Posterior cingulate gyrus (tissue), 11 donors: ENCODE results near the gene SEMA5A.

Experiments used
- DNase-seq, 10 donors: peaks; one replicate each; pipeline versions ENCODE4 v3.0.0 to v3.0.0-alpha.2; 2020 to 2021; ENCODE audit warnings: mixed read lengths in 3 of 10
- intact Hi-C: fragments of 100-400 bp; cut with DNase I; formaldehyde crosslinking; loops from one replicate; pipeline ENCODE4 v1.15.1; 2023

The SEMA5A gene

DNA sequence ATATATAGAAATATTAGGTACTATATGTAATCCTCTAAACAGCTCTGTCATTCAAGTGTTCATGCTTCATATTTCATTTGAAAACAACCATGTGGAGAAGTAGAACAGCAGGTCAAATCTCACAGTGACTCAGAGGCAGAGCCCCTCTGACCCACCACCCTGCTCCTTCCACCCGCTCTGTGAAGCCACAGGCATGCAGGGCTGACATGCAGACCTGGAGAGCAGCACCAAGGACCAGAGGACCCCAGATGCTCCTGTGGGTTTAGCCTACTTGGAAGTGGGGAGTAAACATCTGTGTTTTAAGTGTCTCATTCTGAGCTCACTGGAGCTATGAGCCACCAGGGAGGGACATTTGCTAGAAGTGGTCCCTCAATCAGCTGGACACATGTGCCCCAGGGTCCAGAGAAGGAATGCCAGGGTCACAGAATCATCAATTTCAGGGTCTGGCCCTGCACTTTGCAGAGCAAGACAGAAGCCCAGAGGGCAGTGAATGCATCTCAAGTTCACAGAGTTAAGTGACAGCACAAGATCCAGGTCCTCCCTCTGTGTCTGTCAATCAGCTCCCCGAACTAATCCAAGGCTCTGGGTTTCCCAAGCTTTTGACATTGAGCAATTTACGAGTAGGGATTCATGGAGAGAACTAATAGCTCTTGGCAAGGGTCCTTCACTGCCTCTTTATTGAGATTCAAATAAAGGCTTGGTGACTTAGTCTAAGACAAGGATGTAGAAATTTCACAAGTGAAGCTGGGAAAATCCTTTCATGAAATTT, 441.1 kb downstream of the SEMA5A start:
- DNase-seq, result no peak
- intact Hi-C loops, result no loop called here

DNA sequence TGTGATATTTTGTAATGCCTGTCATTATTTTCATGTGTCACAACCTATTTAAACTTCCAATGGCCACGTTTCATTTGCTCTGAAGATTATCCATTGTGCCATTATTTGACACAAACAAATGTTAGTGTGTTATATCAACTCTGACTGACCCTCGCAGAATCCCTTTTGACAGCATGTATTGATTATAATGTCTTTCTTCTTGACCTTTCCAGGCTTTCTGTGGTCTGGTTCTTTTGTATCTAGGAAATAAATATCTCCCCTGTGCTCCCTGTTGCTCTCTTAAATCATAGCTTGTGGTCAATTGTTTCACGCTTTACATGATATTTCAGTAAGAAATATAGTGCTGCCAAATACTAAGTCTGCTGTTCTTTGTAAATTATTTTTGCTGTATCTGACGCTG, 442.6 kb downstream of the SEMA5A start:
- no peak for DNase-seq
- intact Hi-C loops, result no loop called here

DNA sequence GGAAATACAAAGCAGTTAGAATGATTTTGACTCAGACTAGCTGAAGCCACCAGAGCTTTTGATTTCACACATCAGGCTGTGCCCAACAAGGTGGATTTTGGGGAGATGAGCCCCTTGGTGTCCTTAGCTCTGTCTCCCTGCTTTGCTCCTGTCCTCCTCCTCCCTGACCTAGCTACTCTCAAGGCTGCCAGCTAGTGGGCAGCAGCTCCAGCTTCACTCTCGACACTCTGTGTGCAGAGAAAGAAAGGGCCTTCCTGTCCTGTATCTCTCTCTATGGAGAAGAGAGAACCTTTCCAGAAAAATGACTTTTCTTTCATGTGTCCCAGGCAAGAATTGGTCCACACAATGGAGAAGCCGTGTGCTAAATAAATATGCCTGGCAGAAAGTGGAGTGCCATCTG, 446.2 kb downstream of the SEMA5A start:
- no peak for DNase-seq
- intact Hi-C loops, result no loop called here

DNA sequence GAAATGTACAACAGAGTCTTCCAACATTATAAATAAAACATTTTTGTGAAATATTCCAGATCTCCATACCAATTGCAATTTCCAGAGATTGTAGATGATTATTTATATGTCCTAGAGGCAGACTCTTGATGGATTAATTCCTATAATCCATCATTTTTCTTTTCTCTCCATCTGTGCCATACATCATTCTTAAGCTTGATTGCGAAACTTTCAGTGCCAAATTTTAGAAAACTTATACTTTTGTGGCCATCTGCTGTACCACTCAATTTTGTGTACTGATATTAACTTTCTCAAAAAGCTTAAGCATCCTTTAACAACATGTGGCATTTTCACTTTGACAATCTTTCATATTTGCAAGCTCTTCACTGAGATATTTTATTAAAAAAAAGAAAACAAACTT, 446.9 kb downstream of the SEMA5A start:
- intact Hi-C loops, result no loop called here
- DNase-seq, result no peak

DNA sequence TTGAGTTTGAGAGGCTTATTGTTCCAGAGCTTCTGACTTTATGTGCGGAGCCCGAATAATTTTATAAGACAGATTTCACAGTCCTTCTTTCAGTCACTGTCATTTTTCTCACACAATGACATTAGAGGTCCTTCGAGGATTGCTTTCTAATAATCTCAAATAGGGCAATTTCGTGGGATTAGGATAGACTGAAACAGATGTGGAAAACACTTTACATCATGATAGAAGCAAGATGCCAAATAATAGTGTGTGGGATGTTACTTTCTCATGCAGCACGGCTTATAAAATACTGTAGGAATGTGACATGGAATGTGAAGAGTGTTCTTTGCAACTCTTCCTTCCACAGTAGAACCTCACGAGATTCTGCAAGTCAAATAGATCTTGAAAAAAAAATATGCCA, 451.3 kb downstream of the SEMA5A start:
- no peak for DNase-seq
- intact Hi-C loops, result no loop called here

DNA sequence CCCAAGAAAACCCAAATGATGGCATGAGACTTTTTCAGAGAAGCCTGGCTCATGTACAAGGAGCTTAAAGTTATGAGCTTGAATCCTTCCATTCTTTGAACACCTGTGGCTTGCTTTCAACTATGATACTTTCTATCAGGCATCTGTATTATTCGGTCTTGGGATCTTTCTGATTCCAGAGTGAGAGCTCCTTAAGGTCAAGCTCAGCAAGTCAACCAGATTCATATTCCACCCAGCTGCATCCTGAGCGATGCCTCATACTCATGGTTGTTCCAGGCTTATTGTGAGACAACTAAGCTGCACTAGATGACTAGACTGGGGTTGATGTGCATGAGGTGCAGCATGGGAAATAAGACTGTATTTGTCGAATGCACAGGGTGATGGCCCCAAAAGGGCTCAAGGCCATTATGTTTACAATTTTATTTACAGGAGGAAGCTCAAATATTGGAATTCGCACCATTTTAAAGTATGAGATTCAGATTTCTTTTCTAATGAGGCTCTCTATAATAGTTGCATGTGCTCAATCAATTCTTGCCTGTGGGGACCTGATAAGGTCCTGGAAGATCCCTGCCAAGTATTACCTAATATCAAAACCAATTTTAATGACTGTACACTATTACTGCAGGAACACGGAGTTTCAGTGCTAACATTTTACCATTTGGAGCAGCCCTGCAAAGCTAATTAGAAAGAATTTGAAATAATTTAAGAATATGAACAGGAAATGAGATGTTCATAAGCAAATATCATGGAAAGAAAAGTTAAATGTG, 453.8 kb downstream of the SEMA5A start:
- no peak for DNase-seq
- intact Hi-C loops, result no loop called here

DNA sequence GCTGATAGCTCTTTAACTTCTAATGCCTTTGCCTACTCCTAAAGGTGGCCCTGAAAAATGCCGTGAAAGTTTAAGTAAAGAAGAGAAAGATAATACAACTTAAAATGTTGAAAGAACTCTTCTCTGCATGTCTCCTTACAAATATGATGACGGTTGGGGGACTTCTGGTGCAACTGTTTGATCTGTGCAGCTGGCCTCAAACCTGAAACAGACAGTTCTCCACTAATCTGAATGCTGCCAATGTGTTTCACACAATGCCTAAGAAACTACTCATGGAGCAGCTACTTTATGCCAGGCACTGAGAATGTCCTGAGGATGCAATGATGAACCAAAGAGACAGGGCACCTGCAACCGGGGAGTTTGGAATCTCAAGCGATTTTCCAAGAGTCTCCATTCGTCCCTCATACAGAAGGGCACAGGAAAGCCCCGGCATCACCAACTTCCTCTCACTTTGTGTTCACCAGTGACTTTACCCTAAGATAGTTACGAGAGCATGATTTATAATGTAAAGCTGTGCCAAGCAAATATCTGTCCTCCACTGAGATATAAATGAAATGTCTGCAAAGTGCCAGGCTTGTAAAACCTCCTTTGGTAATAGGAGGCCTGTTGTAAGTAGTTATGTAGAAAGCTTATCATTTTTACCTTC, 455.4 kb downstream of the SEMA5A start:
- intact Hi-C loops, result no loop called here
- no peak for DNase-seq

DNA sequence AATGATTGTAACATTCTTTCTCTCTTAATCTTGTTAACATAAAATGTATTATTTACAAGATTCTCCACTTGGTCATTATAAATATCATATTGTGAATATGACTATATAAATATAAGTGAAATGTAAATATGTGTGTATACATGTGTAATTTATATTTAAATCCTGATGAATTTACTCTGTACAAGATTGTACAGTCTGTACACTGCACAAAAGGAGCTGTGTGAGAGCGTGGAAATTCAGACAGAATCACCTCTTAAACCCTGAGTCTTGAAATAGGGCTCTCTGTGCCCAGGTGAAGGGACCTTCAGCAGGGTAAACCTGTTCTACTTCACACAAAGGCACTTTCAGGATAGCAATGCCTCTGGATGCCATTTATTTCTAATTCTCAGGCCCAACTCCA, 456.0 kb downstream of the SEMA5A start:
- no peak for DNase-seq
- intact Hi-C loops, result no loop called here

DNA sequence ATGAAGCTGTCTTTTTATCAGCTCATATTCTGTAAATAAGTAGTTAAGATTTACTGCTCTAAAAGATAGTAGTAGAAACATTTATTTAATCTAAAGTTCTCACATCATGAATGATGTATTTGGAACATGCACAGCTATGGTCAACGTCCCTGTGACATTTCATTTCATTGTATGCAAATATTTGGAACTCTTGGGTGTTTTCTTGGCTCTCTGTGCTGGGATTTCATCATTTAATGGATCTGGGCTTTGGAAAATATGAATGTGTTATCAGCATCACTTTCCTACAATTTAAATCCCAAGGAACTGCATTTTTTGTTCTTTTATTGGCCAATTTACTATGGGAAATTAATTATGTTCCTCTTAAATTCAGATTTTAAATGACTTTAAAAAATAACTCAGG, 462.9 kb downstream of the SEMA5A start:
- DNase-seq, result no peak
- intact Hi-C loops, result no loop called here

DNA sequence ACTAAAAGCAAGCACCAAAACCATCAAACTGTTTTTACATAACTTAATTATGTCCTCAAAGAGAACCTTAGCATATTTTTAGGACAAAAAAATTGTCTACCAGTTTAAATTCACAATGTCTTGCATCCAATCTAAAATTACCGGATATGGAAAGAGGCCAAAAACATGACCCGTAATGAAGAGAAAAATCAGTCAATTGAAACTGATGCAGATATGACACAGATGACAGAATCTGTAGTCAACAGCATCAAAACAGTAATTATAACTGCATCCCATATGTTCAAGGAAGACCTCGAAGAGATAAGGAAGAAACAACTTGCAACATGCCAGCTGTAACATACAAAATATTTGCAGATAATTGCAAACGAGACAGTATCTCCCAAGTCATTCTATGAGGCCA, 473.2 kb downstream of the SEMA5A start:
- no peak for DNase-seq
- intact Hi-C loops, result no loop called here

DNA sequence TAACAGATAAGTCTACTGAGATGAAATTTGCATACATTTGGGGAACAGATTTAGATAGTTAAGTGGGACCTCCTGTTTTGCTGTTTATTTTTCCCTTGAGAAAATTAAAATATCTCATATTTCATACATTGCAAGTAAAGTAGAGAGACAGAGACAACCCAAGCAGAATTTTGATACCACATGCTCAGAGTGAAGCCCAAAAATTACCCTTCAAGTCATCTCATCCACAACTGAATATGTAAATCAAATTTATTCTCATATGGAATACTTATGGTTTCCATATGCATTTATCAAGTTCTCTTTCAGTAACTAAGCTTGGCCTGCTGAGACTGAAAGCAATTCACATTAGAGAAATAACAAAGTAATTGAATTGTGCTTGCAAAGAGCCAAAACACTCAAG, 474.4 kb downstream of the SEMA5A start:
- no peak for DNase-seq
- intact Hi-C loops, result no loop called here

DNA sequence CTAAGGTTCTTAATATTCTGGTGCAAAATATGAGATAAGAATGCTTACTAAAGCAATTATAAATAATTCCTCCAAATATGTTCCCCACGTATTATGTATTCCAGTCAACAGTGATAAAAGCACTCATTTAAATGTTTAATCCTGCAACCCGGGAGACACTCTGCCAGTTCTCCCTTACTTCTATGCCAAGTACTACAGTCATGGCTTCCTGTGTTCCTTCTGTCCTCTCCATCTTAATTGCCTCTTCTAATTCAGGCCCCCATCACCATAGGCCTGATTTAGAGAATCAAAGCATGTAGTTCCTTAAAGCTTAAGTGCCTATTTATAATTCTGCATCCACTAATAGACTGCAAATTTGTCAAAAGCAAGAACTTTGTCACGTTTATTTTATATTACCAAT, 474.8 kb downstream of the SEMA5A start:
- DNase-seq, result no peak
- intact Hi-C loops, result no loop called here

DNA sequence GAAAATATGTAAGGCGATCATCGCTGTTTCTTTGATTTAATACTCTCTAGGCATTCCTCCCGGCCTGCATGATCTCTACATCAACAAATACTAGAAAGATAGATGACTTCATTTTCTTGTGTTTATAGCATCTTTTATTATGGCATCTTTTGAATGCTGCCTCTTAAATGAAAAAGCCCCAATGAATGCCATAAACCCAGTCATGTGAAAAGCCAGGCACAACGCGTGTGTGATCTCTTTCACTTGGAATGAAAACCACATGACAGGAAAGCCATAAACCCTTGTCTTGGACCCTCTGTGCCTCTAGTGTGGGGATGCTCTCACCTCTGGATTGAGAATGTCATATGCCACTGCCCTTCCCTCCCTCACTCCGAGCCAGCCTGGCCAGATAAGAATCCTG, 476.2 kb downstream of the SEMA5A start:
- intact Hi-C loops, result no loop called here
- no peak for DNase-seq

DNA sequence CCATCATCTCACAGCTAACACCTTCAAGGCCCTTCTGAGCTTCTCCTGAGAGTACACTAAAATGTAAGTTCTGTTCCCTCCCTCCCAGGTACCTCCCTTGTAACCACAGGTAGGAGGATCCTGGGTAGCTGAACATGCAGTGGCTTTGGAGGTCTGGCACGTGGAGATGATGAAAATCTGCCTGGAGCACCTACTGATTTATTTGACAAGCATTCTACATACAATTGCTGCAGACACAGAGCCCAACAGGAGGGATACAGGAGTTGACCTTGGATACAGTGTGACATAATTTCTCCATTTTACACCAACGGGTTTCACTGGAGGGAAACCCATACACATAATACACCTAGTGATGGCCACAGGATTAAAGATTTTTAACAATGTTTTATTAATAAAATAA, 478.7 kb downstream of the SEMA5A start:
- no peak for DNase-seq
- intact Hi-C loops, result no loop called here

DNA sequence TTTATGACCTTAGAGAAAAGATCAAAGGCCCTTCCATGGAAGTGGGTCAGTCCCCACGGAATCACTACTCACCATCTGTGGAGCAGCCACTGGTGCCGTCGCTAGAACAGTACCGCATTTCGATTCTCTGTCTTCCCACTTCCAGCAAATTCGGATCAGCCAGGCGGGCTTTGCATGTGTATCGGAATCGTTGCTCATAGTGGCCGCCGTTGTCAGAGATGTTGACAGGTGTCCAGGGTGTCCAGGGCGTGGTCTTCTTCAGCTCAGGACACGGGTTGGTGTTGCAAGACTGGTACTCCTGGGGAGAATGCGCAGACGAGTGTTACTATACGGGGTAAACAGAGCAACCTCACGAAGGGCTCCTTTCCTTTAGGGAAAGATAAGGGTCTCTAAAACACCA, 479.5 kb downstream of the SEMA5A start:
- intact Hi-C loops, result no loop called here
- DNase-seq, result no peak

DNA sequence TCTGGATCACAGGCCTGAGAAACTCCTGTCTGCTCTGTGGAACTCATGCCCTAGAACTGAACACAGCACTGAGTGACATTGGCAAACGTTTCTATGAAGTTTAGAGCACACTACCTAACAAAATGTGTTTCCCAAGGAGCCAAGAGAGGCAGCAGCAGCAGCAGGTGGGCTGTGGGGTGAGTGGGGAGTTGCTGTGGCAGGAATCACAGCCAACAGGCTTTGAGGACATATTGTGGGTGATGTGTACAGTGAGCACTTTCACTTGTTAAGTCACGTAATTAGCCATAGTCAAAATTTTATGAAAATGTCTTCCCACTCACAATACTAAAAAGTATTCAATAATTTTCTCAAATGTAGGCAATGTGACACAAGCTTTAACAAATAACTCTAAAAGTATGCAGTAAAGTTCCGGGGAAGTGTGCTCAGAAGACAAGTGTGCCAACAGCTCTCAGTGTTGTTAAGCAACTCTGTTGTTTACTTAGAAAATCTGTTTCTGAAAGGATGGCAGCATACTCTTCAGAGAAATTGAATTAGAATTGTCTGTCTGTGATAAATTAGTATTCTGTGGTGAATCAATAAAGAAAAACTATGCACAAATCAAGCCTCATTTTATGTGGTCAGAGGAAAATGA, 482.1 kb downstream of the SEMA5A start:
- DNase-seq, result no peak
- intact Hi-C loops, result no loop called here

DNA sequence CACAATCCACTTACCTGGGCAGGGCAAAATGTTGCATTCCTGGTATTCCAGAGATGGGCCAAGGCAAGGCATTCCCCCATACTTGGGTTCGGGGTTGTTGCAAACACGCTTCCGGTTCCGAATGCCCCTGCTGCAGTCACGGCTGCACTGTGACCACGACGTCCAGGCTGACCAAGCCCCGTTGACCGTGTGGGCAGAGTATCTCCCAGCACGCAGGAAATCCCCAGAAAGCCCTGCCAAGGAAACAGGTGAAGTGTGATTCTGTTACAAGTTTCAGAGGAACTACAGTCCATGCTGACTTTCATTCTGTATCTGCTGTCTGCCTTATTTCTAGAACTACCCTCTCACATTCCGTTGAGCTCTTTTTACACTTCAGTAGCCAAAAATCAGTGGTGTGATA, 483.0 kb downstream of the SEMA5A start:
- intact Hi-C loops, result no loop called here
- DNase-seq, result no peak

DNA sequence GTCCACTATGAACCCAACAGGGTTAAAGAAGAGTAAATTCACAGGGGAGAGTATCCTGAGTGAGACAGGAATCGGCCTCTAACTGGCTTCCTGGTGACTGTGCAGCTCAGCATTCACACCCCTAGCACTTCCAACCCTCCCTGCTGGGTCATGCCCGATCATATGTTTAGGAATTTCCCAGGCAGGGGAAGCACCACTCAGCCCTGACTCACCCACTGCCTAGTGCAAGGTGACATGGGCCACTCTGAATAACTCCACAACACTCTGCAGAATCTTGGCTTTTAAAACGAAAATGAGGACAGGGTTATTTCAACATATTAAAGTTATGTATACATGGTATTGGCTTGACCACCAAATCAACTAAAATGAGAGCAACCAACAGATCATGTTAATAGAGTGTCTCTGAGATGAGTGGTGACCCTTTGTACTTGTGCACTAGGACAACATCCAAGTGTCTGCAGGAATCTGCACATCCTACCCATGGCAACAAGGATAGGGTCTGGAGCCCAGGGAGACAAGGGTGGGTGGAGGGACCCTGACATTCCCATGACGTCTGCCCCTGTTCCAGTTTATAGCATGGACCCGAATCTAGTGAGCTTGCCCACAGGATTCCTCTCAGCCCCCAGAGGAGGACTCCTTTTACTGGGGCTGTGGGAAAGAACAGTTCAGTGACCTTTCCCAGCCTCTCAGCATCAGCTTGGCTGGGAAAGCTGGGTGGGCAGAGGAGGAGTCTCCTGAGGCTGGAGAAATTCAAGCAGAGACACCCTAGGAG, 485.8 kb downstream of the SEMA5A start:
- no peak for DNase-seq
- intact Hi-C loops, result no loop called here

DNA sequence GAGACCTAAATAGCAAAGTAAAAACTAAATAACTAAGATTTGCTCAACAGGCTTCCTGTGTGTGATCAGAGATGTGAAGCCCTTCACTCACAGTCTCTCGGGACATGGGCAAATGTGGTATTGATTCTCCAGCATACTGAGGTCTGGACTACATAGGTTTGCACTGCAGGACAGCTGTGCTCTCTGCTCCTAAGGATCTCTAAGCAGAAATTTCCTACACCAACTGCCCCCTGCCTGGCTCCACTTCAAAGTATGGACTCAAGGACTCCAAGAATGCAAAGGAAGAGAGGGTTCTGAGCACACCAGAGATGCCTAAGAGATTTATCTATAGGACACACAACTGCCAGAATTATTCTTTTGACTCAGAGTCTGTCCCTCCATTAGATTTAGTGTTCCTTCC, 487.2 kb downstream of the SEMA5A start:
- no peak for DNase-seq
- intact Hi-C loops, result no loop called here

DNA sequence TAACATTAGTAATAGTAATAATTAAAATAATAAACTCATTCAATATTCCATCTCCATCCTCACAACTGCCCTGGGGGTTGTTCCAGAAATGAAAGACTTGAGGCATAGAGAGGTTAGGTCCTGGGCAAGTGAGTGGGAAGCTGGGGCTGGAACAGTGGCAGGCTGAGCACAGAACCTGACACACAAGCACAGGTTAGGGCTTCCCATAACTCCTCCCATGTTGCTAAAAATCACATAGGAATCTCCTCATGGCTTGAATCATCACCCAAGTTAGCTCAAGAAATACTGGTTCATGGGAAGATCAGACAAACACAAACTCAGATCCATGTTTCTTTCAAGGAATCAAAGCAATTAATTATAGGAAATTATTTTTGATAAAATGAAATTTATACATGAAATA, 487.7 kb downstream of the SEMA5A start:
- intact Hi-C loops, result no loop called here
- DNase-seq, result no peak
